ENCODE results near the gene SPARCL1.

The SPARCL1 gene

GRCh38 chr4:87530229-87530628, 1.1 kb upstream of the SPARCL1 start:
- Histone ChIP-seq H3K27ac (no peak overlapping the region), H4K20me1 (no peaks in the 10 kb centered on the region), H3K9me3 (replicated peaks in 1 of 11) (peaks cover 0 to 2% (median under 1%) of the 10 kb centered on the region in 11 experiments; a peak in 6 of 22 replicates), H3K27me3 (no peaks in the 10 kb centered on the region), H3K36me3 (no peaks in the 10 kb centered on the region), H3K9ac (no peak overlapping the region), H3K4me3 (no peak overlapping the region), H3K4me1 (no peaks in the 10 kb centered on the region), H3K4me2 (no peak overlapping the region)
- no peak for TF ChIP-seq Cebpa-rat (IDR thresholded peaks at IDR 0.05)

DNA sequence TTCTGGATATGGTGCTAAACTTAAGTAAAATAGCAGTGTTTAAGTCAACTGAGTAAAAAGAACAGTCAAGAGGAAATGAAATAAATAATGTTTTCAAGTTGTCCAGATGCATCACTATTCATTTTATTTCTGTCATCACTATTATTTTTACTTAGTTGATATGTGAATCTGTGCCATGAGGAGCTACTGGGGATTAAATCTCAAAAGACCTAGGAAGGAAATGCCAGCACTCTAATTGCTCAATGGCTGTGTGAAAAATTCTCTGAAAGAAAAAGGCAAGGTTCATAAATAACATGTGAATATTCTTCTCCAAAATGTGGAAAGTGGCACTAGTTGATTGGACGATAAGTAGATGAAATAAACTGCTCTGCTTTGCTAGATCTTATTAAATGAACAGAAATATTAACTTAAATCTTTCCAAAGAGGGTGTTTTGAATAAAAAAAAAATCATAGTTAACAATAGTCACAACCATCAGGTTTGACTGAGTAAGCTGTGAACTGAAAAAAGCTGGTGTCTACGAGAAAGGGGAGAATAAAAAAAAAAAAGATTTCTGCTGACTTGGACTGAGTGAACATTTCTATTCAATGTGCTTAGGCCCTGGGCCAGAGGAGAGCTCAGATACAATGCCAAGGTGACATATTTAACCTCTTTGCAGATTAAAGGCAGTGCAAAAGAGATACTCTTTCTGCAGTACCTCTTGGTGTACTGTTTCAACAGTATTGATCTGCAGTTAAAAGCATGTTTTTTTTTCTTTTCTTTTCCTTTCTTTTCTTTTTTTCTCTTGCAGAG, 1.6 kb downstream of the SPARCL1 start:
- no peak overlapping the region for H3K4me3 ChIP-seq
- no peak overlapping the region for H3K4me2 ChIP-seq
- TF ChIP-seq Cebpa-rat (IDR thresholded peaks at IDR 0.05), result no peak
- H3K27me3 ChIP-seq, result no peaks in the 10 kb centered on the region
- 0 out of 22 replicates have a peak, but pooled peaks cover 0 to 3% (median 0%) of the 10 kb centered on the region in 11 experiments for H3K36me3 ChIP-seq
- H3K27ac ChIP-seq, result no peak overlapping the region
- H3K9me3 ChIP-seq (replicated peaks in 1 of 11), result peaks cover 9 to 20% (median 13%) of the 10 kb centered on the region in 11 experiments; a peak in 21 of 22 replicates
- H3K9ac ChIP-seq, result no peak overlapping the region
- H4K20me1 ChIP-seq, result no peaks in the 10 kb centered on the region
- no peaks in the 10 kb centered on the region for H3K4me1 ChIP-seq

- no peaks in the 10 kb centered on the region for H3K27me3 ChIP-seq
- no peak for TF ChIP-seq Cebpa-rat (IDR thresholded peaks at IDR 0.05)
- peaks cover 9 to 20% (median 13%) of the 10 kb centered on the region in 11 experiments; a peak in 21 of 22 replicates for H3K9me3 ChIP-seq (replicated peaks in 1 of 11)
- H3K27ac ChIP-seq, result no peak overlapping the region
- H4K20me1 ChIP-seq, result no peaks in the 10 kb centered on the region
- 0 out of 22 replicates have a peak, but pooled peaks cover 0 to 3% (median 0%) of the 10 kb centered on the region in 11 experiments for H3K36me3 ChIP-seq
- H3K4me3 ChIP-seq, result no peak overlapping the region
- H3K4me2 ChIP-seq, result no peak overlapping the region
- no peak overlapping the region for H3K9ac ChIP-seq
- H3K4me1 ChIP-seq, result peaks cover 0 to 10% (median 5%) of the 10 kb centered on the region in 10 experiments; a peak in 12 of 20 replicates
Measured at GRCh38 chr4:87525636-87526295, 3.4 kb downstream of the SPARCL1 start.

GRCh38 chr4:87524456-87524855, 4.7 kb downstream of the SPARCL1 start:
- H3K27me3 ChIP-seq, result no peaks in the 10 kb centered on the region
- TF ChIP-seq Cebpa-rat (IDR thresholded peaks at IDR 0.05), result no peak
- H3K9ac ChIP-seq, result no peak overlapping the region
- peaks cover 9 to 20% (median 13%) of the 10 kb centered on the region in 11 experiments; a peak in 21 of 22 replicates for H3K9me3 ChIP-seq (replicated peaks in 1 of 11)
- no peak overlapping the region for H3K4me2 ChIP-seq
- no peak overlapping the region for H3K4me3 ChIP-seq
- H3K27ac ChIP-seq, result no peak overlapping the region
- H4K20me1 ChIP-seq, result no peaks in the 10 kb centered on the region
- H3K36me3 ChIP-seq, result 0 out of 22 replicates have a peak, but pooled peaks cover 0 to 3% (median 0%) of the 10 kb centered on the region in 11 experiments
- H3K4me1 ChIP-seq, result peaks cover 0 to 10% (median 5%) of the 10 kb centered on the region in 10 experiments; a peak in 12 of 20 replicates

GRCh38 chr4:87523307-87523706, 5.9 kb downstream of the SPARCL1 start:
- Histone ChIP-seq H3K4me2 (no peak overlapping the region), H4K20me1 (no peaks in the 10 kb centered on the region), H3K9me3 (replicated peaks in 1 of 11) (peaks cover 9 to 20% (median 13%) of the 10 kb centered on the region in 11 experiments; a peak in 21 of 22 replicates), H3K9ac (no peak overlapping the region), H3K27ac (no peak overlapping the region), H3K27me3 (no peaks in the 10 kb centered on the region), H3K36me3 (0 out of 22 replicates have a peak, but pooled peaks cover 0 to 3% (median 0%) of the 10 kb centered on the region in 11 experiments), H3K4me3 (no peak overlapping the region), H3K4me1 (peaks cover 0 to 10% (median 5%) of the 10 kb centered on the region in 10 experiments; a peak in 12 of 20 replicates)
- TF ChIP-seq Cebpa-rat (IDR thresholded peaks at IDR 0.05), result no peak

DNA sequence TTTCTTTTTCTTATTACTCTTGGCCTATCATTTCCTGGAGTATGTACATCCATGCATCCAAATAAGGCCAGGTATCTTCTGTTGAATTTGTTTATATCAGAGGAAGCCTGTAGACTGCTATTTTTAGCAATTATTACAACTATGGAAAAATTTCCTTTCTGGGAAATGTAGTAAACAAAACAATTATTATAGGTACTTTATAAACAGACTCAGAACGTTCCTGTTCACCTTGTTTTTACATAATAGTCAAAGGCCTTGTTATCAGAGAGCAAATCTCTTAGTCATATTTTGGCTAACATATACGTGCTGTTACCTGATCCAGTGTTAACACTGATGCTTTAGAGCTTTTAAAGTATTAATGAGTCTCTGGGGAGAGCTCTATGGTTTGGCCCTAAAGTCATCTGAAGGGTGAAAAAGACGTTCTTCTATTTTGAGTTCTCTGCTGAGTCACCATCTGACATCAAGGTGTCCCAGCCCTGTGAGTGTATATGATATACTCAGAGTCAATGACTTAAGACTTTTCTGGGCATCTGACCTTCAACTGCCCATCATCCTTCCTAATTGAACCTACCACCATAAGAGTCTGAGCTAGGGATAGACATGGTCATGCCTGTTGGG, 7.3 kb downstream of the SPARCL1 start:
- Histone ChIP-seq H4K20me1 (no peaks in the 10 kb centered on the region), H3K27me3 (no peaks in the 10 kb centered on the region), H3K27ac (no peak overlapping the region), H3K9ac (no peak overlapping the region), H3K9me3 (replicated peaks in 1 of 11) (peaks cover 9 to 20% (median 13%) of the 10 kb centered on the region in 11 experiments; a peak in 21 of 22 replicates), H3K4me2 (peak overlapping the region in 2 of 11 experiments; percentile 5 to 10; a peak in 2 of 22 replicates), H3K4me1 (peaks cover 0 to 10% (median 5%) of the 10 kb centered on the region in 10 experiments; a peak in 12 of 20 replicates), H3K4me3 (no peak overlapping the region), H3K36me3 (0 out of 22 replicates have a peak, but pooled peaks cover 0 to 3% (median 0%) of the 10 kb centered on the region in 11 experiments)
- TF ChIP-seq Cebpa-rat (IDR thresholded peaks at IDR 0.05), result no peak

DNA sequence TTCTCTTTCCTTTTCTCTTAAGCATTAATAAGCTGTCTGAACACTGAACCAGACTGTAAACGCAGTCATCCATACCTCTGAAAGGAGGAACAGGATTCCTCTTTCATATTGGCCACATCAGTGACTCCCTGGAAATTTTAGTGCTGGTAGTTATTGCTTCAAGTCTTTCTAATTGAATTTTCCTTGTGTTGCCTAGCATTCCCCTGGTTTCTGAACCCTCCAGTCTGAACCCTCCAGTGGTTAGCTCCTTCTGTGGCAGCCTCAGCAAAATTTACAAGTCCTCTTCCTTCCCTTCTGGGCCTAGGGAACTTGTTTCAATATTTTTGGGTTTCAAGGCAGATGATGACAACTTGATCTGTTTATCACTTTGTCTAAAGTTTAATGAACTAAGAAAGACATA, 7.9 kb downstream of the SPARCL1 start:
- Histone ChIP-seq H3K9me3 (replicated peaks in 1 of 11) (peaks cover 9 to 20% (median 13%) of the 10 kb centered on the region in 11 experiments; a peak in 21 of 22 replicates), H3K27ac (no peak overlapping the region), H3K4me2 (no peak overlapping the region)

GRCh38 chr4:87517621-87518020, 11.6 kb downstream of the SPARCL1 start:
- Histone ChIP-seq H3K4me2 (no peak overlapping the region), H3K27me3 (no peaks in the 10 kb centered on the region), H3K4me1 (peaks cover 0 to 10% (median 5%) of the 10 kb centered on the region in 10 experiments; a peak in 12 of 20 replicates), H3K9ac (no peak overlapping the region), H3K27ac (no peak overlapping the region), H3K9me3 (replicated peaks in 1 of 11) (no peaks in the 10 kb centered on the region), H3K4me3 (no peak overlapping the region), H3K36me3 (no peaks in the 10 kb centered on the region), H4K20me1 (no peaks in the 10 kb centered on the region)
- no peak for TF ChIP-seq Cebpa-rat (IDR thresholded peaks at IDR 0.05)

More for the DNA sequence above, 7.9 kb downstream of the SPARCL1 start:
- Histone ChIP-seq H4K20me1 (no peaks in the 10 kb centered on the region), H3K27me3 (no peaks in the 10 kb centered on the region), H3K9ac (no peak overlapping the region), H3K4me1 (peaks cover 0 to 10% (median 5%) of the 10 kb centered on the region in 10 experiments; a peak in 12 of 20 replicates), H3K36me3 (0 out of 22 replicates have a peak, but pooled peaks cover 0 to 3% (median 0%) of the 10 kb centered on the region in 11 experiments), H3K4me3 (no peak overlapping the region)
- TF ChIP-seq Cebpa-rat (IDR thresholded peaks at IDR 0.05), result no peak

All from BLaER1 treated with 17β-estradiol and CSF1 and Interleukin-3, amounts not matched to agents 10 nM and 100 nM (cell line).